Testis (tissue), 3 donors: Measurements from ENCODE around the gene IPMK. TPM values are rescaled to one million over a fixed set of nuclear protein-coding genes. Genes with fewer than 3 reads are reported as not detected.

Experiments
- DNase-seq: peaks from one replicate; pipeline ENCODE4 v3.0.0-alpha.2; 2019
- H3K27ac ChIP-seq, 2 donors: fragments of 200-600 bp; sonication (generic); one replicate each; pipeline ENCODE4 v1.5.1; 2019
- H3K27me3 ChIP-seq: fragments of 200-600 bp; sonication (generic); one replicate; pipeline ENCODE4 v1.5.1; 2019
- H3K36me3 ChIP-seq: fragments of 200-600 bp; sonication (generic); one replicate; pipeline ENCODE4 v1.5.1; 2017; ENCODE audit warnings: low read depth; ENCODE audit errors: missing control alignments
- H3K4me1 ChIP-seq: fragments of 200-600 bp; sonication (generic); one replicate; pipeline ENCODE4 v1.5.1; 2019
- H3K4me3 ChIP-seq, 2 donors: fragments of 200-600 bp; sonication (generic); one replicate each; pipeline ENCODE4 v1.5.1; 2017 to 2019
- H3K9me3 ChIP-seq: fragments of 200-600 bp; sonication (generic); one replicate; pipeline ENCODE4 v1.5.1; 2017
- CTCF ChIP-seq, 3 experiments: fragments of 450-650 bp in 2 of 3; fragments of 200-600 bp in 1 of 3; sonication (generic) in 1 of 3; IDR thresholded peaks; one replicate each; pipeline ENCODE4 v1.5.1; 2016 to 2019; ENCODE audit warnings: antibody characterized with exemption in 3 of 3, mild to moderate bottlenecking in 2 of 3, moderate library complexity in 1 of 3
- POLR2A ChIP-seq: fragments of 450-650 bp; IDR thresholded peaks from one replicate; pipeline ENCODE4 v1.6.1; 2017; ENCODE audit warnings: antibody characterized with exemption, mild to moderate bottlenecking, moderate library complexity
- WGBS, 2 donors: methylation state at CpG; one replicate each; pipeline ENCODE4 v1.1.5; 2018; 5-methylcytosine and 5-hydroxymethylcytosine counted together
- intact Hi-C: fragments of 100-400 bp; cut with DNase I; formaldehyde crosslinking; loops from one replicate; pipeline ENCODE4 v1.15.1; 2023; ENCODE audit warnings: low total_unique reads
- polyA plus RNA-seq: library from polyadenylated mRNA; stranded (reverse); fragments of 350-450 nt; fragmentation: Illumina TruSeq; extraction: RNeasy Lipid Tissue Mini Kit (QIAGEN cat#74804); gene quantifications from one replicate; pipeline ENCODE4 v1.2.3, GENCODE V29; 2014; ENCODE audit warnings: low read depth, low replicate concordance; ENCODE audit not compliant: insufficient read depth
- total RNA-seq, 2 donors: library from RNA; depleted of rRNA; stranded (reverse); fragments of >200 nt; gene quantifications; one replicate each; pipeline ENCODE4 v1.2.3, GENCODE V29; 2016

IPMK gene
- total and polyA plus RNA-seq, 3 donors from 2014 or later = 3.3 to 4.3 (median 3.7) TPM

- H3K4me1 ChIP-seq = no peaks in the 10 kb centered on the region
- DNase-seq = no peak
- H3K36me3 ChIP-seq = no peaks in the 10 kb centered on the region
- H3K4me3 ChIP-seq = no peak overlapping the region
- TF ChIP-seq POLR2A (no peak), CTCF (IDR thresholded peaks at IDR 0.05) (no peak)
- H3K9me3 ChIP-seq = no peaks in the 10 kb centered on the region
- 94 to 97% methylated on average over 4 of the region's 4 CpGs for WGBS, 2 donors
- H3K27me3 ChIP-seq = no peaks in the 10 kb centered on the region
- no peak overlapping the region for H3K27ac ChIP-seq
- intact Hi-C loops = no loop called here
These were observed 50.1 kb downstream of the IPMK start for GRCh38 chr10:58217612-58218011.

- Histone ChIP-seq H3K27me3 (no peaks in the 10 kb centered on the region), H3K4me3 (no peak overlapping the region), H3K4me1 (no peaks in the 10 kb centered on the region), H3K9me3 (no peaks in the 10 kb centered on the region), H3K27ac (no peak overlapping the region), H3K36me3 (no peaks in the 10 kb centered on the region)
- no peak for DNase-seq
- intact Hi-C loops = no loop called here
- TF ChIP-seq POLR2A (no peak), CTCF (IDR thresholded peaks at IDR 0.05) (no peak)
- 85 to 100% methylated on average over 2 to 3 of the region's 3 CpGs for WGBS, 2 donors
These were observed 55.1 kb downstream of the IPMK start for GRCh38 chr10:58212622-58213021.

GRCh38 chr10:58210160-58210559 lies 57.5 kb downstream of the IPMK start:
- WGBS, 2 donors = 90 to 91% methylated on average over 6 of the region's 6 CpGs
- DNase-seq = no peak
- Histone ChIP-seq H3K9me3 (no peaks in the 10 kb centered on the region), H3K4me3 (no peak overlapping the region), H3K36me3 (no peaks in the 10 kb centered on the region), H3K27me3 (no peaks in the 10 kb centered on the region), H3K27ac (no peak overlapping the region), H3K4me1 (no peaks in the 10 kb centered on the region)
- TF ChIP-seq CTCF (IDR thresholded peaks at IDR 0.05) (no peak), POLR2A (no peak)
- intact Hi-C loops = no loop called here

- H3K4me3 ChIP-seq = no peak overlapping the region
- intact Hi-C loops = no loop called here
- TF ChIP-seq POLR2A (no peak), CTCF (IDR thresholded peaks at IDR 0.05) (no peak)
- WGBS, 2 donors = 95 to 100% methylated on average over 1 to 3 of the region's 3 CpGs
- DNase-seq = no peak
- H3K36me3 ChIP-seq = no peaks in the 10 kb centered on the region
- no peaks in the 10 kb centered on the region for H3K4me1 ChIP-seq
- no peak overlapping the region for H3K27ac ChIP-seq
- H3K27me3 ChIP-seq = no peaks in the 10 kb centered on the region
- H3K9me3 ChIP-seq = no peaks in the 10 kb centered on the region
These were observed 58.0 kb downstream of the IPMK start for GRCh38 chr10:58209669-58210068.

- TF ChIP-seq POLR2A (no peak), CTCF (IDR thresholded peaks at IDR 0.05) (no peak)
- Histone ChIP-seq H3K27ac (no peak overlapping the region), H3K9me3 (no peaks in the 10 kb centered on the region), H3K4me3 (no peak overlapping the region), H3K4me1 (no peaks in the 10 kb centered on the region), H3K27me3 (no peaks in the 10 kb centered on the region), H3K36me3 (no peaks in the 10 kb centered on the region)
- DNase-seq = no peak
- WGBS, 2 donors = 93 to 98% methylated on average over 1 of the region's 1 CpG
- intact Hi-C loops = no loop called here
These were observed 61.4 kb downstream of the IPMK start for GRCh38 chr10:58206251-58206650.
